NCI-H226 (cell line): ENCODE measurements around the gene PBX3.
A peak's percentile ranks its signal among the peaks of the same experiment; 100 is the strongest.

ENCODE experiments used
- DNase-seq: peaks from one replicate; pipeline ENCODE4 v3.0.0-alpha.2; 2015

The PBX3 gene

DNA sequence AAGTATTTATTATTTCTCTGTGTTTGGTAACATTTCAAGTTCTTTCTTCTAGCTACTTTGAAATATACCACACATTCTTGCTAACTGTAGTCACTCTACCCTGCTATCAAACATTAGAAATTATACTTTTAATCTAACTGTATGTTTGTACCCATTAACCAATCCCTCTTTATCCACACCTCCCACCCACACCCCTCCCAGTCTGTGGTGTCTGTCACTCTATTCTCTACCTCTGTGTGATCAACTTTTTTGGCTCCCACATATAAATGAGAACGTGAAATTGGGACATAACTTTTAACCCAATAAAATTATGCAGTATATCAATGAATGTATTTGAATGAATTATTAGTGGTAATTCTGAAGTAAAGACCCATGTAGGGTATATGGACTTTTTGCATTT, 79.7 kb downstream of the PBX3 start:
- DNase-seq: no peak

DNA sequence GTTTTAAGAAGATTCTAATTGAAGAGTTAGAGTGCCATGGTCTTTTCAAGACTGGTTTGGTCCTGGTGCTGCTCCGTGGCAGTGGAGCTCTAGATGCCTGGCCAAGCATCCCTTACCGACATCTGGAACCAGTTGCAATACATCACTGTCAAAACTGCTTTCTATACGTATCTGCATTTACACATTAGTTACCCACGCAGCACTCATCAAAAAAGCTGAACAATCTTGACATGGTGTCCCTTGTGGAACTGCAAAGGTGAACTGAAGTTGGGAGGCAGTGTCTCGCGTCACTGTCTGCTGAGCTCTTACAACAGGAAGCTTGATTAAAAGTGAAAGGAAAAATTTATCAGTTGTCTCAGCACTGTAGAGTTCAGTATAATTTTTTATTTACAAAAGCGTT, 82.6 kb downstream of the PBX3 start:
- no peak for DNase-seq

DNA sequence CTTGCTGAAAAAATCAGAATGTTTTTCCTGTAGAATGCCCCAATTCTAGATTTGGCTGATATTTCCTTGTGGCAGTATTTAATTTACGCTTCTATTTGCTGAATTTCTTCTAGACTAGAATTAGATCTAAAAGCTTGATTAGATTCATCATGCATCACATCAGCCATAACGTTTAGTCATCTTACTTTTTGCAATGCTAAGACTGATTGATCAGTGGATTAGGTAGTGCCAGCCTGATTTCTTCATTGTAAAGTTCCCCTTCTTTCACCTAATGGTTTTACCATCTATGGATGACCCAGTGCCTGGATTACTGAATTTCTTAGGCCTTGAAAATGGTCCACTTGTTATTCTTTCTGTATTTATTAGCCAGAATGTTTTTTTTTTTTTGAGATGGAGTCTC, 83.9 kb downstream of the PBX3 start:
- DNase-seq: no peak

DNA sequence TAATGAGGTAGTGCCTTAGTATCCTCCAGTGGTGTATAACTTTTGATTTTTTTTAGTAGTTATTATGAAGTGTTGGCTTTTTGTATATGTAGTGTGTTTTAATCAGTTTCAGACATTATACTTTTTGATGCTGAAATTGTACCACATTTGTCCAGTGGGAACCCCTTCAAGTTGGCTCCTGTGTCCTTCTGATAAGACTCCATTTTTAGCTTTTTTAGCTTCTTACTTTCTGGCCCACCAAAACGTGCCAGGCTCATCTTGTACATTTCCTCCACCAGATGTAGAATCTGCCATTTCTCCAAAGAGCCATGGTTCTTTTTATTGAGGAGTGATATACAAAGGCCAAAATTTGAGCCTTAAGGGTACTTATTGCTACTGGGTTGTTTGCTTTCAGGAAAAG, 84.4 kb downstream of the PBX3 start:
- no peak for DNase-seq

DNA sequence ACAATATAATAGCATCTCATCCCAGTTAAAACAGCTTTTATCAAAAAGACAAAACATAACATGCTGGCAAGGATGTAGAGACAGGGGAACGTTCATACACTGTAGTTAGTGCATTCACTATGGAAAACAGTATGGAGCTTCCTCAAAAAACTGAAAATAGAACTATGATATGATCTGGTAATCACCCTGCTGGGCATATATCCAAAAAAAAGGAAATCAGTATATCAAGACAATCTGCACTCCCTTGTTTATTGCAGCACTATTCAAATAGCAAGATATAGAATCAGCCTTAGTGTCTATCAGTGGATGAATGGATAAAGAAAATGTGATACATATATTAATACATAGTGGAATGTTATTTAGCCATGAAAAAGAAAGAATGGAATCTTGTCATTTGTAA, 88.5 kb downstream of the PBX3 start:
- no peak for DNase-seq

DNA sequence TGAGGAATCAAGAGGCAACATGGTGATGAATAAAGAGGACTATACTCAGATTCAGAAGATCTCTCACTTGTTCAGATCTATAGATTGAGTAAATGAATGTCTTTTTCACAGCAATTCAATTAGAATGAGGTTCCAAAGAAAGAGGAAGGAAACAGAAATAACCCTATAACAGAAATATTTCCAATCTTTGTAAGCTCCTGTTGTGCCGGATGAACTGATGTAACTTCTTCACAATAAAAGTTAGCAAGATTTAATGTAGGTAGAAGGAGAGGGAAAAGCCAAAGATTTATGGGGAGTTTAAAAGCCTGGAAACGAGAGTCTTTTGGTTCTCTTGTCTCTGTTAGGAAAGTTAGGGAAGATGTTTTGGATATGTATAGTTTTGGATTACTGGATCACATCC, 92.1 kb downstream of the PBX3 start:
- no peak for DNase-seq

DNA sequence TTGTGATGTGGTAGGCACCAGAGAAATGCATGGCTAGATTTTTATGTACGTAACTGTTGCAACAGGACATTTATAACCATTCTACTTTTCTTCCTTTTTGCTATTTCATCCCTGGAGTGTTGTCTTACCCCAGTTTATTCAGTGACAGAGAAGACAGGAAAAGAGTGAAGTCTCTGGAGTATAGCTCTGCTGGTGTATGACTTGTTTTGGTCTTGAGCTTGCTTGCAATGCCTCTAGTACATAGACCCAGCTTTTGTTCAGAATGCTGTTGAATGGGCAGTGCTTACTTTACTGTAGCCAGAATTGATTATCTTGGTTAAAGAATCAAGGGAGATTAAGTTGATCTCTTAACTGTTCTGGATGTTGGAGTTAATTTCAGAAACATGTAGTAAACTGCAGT, 94.3 kb downstream of the PBX3 start:
- DNase-seq: no peak

DNA sequence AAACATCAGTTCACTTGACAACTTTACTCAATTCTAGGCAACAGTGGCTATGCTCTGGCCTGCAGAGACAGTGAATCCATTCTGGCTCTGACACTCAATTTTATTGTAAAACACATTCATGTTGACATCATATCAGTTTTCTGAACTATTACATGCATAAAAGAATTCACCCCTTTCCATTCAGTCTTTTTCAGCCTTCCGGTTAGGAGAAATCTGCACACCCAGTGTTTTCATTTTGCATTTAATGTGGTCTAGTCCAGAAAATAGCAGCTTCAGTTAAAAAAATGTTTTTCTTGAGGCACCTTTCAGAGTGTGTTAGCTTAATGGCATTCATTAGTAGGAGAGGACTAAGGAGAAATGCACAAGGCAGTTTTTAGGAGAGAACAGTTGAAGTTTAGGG, 95.1 kb downstream of the PBX3 start:
- DNase-seq: no peak

DNA sequence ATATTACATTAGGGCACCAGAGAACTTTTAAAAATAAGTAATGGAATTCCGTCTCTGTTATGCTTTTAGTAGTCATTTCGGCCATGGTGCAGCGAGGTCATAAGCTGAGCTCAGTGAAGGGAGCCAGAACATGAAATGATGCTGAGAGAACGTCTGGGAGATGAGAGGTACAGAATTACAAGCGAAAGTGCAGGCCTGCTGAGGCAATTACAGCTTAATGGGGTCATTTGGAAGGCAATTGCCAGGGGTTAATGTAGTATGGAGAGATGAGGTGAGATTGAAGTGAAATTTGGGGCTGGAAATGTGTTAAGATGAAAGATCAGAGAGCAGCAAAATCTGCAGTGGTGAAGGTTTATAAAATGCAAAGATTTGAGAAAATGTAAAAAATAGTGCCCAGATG, 96.5 kb downstream of the PBX3 start:
- DNase-seq: no peak

DNA sequence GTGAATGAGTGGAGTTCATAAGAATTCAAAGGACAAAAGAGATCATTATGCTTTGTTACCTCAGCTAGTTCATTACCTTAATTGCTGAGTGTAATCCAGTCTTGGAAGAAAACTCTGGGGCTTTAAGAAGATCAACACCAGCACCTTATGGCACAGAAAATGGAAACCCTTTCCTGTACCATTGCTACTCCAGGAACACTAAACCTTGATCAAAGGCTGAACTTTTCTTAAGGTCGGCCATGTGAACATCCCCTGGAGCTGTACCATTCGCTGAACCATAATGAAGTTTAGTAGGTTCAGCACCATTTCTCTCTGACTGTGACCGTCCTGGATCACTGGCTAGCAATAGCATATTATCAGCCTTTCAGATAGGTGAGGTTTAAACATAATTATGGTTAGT, 97.4 kb downstream of the PBX3 start:
- no peak for DNase-seq

DNA sequence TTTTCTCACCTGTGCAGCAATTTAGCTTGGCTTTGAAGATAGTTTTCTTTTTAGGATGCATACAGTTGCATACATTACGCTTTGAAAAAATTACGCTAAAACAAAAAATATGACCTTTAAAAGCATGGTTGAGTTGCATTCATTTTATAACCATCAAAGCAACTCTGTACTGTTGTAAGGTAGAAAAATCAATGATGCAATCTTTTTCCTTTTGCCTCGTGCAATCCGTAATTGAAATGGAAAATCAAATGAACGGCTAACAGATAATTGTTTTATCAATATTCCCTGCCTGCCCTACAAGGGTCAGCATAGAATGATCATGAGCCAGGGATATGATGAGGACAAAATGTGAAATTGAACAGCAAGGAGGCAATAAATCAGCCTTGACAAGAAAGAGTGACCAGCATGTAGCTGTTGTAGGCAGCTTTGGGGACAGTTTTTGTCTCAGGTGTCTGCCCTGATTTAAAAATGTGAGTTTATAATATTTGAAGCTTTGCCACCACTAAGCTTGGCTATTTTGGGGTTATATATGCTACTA, 98.2 kb downstream of the PBX3 start:
- no peak for DNase-seq

DNA sequence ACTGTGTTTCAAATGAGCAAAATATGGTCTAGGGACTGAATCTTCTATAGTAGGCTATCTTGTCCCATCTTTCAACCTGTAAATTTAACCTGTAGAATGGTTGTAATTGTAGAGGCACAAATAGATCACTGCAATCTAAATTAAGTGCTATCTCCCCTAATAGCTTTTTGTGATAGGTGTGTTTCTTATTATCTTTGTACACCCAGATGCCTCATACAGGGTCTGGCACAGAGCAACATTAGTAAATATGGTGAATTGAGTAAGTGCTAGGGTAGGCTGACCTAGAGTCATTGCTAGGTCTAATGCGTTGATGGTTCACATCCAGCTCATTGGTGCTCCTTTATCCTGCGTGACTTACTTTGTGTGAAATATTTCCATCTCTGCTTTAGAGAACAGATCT, 100.6 kb downstream of the PBX3 start:
- no peak for DNase-seq

DNA sequence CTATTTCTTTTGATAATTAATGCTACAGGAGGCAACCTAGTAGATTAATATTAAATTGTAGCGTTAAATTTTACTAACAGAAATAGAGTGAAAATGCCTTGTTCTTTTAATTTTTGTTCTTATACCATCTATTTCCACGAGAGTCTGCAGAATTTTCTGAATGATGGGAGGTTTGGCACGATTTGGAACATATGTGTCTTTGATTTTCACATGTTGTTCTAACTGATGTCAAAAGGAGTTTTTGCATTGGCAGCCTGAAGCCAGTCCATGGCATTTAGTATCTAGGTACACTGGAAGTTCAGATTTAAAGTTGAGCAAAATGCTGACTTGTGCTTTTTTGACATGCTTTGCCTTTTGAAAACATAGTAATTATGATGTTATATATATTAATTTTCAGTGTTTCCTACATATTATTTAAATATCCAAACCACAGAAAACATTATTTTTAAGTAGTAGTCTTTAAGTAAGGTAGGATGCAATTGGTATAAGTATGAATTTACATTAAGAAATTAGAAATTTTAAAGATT, 103.0 kb downstream of the PBX3 start:
- DNase-seq: no peak

DNA sequence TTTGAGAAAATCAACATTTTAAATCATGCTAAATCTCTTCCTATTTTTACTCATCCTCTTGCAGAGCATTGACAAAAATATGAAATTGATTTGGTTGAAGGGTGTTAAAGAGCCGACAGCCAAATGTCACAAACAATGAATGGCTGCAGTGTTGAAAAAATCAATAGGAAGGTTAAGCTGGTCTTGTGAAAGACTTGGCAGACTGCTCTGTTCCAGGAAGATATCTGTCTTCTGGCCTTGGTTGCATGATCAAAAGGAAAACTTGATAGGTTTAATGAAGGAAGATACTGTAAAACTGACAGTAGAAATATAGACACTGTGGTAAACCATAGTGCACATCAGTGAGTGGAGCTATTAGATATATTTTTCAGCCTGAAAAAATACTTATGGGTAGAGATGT, 103.6 kb downstream of the PBX3 start:
- DNase-seq: no peak

DNA sequence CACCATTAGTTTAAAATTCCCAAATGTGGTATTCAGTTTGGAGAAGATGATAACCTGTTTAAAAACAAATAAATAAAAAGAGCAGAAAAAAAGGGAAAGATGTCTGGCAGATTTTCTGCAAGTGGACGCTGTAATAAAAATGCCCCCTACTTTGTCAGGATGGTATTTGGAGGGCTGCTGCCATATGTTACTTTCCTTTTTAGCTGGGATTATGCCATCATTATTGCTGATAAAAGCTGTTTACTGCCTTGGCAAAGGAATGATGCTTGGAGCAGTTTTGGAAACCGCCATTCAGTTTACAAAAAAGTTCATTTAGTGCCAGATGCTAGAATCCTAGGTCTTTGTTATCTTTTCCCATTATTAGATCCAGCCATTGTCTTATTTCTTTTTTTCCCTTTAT, 104.8 kb downstream of the PBX3 start:
- DNase-seq: no peak

DNA sequence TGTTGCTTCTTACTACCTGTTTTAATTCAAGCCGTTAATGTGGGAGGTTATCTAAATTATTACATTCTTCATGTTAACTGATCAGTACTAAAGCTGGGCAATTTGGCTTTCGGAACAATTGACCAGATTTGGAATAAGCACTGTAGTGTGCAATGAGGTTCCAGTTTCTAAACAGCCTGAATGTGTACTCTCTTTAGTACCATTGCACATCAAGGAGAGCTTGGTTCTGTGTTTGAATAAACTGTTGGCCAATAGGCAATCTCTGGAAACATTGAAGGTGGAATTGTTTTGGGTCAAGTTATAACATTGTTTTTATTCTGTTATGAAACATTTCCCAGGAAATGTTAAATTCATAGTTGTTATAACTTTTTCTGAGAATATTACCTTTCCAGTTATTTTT, 105.2 kb downstream of the PBX3 start:
- DNase-seq: no peak

DNA sequence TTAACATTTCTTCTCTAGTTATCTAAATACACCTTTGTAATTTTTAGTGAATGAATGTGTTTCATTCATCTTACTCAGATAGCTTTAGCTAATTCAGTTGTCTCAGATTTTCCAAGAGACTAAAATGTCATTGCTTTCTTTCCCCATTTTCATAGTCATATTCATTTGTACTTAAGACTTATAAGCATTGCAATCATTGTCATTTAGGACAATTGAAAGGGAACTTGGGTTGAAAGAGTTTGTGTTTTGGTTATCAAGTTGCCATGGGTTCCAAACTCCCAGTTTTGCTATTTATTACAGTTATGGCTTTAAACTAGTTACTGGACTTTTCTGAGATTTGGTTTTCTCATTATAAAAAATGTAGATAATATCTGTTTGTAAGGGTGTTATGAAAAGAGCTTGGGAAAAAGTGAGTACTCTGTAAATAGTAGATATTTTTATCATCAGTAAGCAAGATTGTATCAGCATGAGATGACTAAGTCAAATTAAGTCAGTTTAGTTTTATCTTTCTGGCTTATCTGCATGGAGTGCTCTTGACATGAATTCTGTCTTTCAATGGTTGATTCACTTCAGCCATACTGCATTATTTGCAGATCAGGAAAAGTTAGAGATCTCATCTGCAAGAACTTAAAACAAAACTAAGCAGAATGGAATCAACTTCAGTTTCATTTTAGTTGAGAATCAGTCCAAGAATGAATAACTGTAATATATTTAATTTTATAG, 107.5 kb downstream of the PBX3 start:
- DNase-seq: peak; percentile 14

DNA sequence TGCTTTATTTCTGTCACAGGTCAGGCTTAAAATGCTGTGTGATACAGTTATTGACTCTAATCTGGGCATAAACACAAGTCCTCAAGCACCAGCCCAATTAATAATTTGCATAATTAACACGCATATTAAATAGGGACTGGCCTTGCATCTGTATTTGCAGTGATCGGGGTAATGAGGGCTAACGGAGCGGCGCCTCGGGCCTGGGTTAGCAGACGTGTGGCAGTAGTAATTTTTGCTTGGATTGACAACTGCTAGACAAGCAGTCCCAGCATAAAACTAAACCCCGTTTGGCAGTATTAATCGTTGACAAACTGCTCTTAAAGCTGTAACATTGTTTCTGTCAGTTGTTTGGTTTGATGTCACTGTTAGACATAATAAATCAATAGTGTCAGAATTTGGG, 109.2 kb downstream of the PBX3 start:
- DNase-seq: no peak

DNA sequence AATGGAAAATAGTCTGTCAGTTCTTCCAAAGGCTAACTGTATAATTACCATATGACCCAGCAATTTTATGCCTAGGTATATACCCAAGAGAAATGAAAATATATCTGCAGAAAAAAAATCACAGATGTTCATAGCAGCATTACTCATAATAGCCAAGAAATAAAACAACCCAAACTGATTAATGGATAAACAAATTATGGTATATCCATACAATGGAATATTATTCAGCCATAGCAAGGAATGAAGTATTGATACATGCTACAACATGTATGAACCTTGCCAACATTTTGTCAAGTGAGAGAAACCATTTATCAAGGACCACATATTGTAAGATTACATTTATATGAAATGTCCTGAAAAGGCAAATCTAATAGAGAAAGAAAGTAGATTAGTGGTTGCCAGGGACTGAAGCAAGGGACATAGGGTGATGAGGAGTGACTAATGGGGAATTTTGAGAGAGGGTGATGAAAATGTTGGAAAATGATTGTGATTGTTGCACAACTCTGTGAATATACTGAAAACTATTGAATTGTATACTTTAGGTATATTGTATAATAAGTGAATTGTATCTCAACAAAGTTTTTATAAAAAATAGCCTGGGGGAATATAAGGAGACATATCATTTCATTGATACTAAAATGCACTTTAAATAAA, 114.4 kb downstream of the PBX3 start:
- DNase-seq: peak; percentile 29

DNA sequence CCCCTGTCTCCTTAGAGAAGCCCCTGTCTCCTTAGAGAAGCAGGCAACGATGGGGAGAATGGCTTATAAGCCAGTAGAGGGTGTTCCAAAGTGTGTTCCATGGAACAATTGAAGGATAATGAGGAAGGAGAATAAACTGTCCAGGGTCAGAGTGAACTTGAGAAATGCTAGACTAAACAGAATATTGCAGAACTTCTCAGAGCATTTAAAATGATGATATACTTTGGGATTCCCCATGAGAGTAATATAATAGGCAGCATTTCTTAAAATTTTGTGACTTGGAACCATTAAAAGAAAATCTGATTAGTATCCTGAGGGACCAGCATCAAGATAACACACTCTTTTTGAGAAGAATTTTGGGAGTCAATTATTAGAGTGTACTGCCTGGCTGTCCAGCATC, 116.8 kb downstream of the PBX3 start:
- DNase-seq: no peak

DNA sequence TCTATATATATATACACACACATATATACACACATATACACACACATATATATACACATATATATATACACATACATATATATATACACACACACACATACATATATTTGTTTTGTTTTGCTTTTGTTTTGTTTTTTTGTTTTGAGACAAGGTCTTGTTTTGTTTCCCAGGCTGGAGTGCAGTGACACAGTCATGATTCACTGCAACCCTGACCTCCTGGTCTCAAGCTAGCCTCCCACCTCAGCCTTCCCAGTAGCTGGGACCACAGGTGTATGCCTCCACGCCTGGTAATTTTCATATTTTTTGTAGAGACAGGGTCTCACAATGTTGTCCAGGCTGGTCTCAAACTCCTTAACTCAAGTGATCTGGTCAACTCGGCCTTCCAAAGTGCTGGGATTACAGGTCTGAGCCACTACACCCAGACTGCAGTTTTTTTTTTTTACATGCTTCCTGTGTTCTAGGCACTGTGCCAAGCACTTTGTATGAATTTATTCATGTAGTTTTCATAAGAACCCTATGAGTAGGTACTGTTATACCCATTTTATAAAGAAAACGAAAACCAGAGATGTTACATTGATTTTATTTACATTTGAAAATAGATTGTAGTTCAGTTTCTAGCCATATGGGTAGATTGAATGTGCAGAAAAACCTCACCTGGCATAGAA, 120.7 kb downstream of the PBX3 start:
- DNase-seq: peak; percentile 13

DNA sequence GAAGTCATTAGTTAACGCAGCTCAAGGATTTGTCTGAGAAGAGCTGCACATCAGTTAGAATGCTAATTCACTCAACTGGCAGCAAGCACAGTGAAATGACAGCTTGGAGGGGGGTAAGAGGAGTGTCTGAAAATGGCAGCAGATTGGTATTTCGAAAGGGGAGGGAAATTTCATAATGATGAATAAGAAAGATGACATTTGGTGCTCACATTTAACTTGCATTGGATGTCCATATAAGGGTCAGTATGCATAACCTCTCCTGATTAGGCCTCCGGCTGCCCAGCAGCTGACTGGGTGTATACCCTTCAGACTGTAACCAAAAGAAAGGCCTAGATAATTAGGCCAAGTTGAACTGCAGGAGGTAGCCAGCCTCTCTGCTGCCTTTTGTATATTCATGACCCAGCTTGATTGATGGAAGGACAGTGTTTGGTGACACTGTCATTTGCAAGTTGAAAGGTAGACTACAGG, 131.0 kb downstream of the PBX3 start:
- peak; percentile 40 for DNase-seq

DNA sequence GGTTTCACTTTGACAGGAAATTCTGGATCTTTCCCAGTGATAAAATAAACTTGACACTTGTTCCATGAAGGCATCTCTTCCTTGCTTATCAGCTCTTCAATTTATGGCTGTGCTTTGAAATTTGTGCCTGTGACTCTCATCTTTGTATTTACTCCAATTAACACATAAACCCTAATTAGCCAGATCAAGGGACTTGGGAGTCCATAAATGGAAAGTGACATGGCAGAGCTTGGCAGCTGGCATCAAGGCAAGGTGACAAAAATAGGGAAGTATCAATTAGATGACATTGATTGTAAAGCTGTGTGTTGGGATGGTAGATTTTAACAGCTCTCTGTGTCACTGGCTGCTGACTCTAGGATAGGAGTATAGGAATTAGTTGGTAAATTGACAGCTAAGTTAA, 133.9 kb downstream of the PBX3 start:
- DNase-seq: no peak
